Epithelial cell of esophagus (primary cell): ENCODE results near the gene CLDN22.

ENCODE experiments used
- DNase-seq: peaks from one replicate; pipeline ENCODE4 v3.0.0; 2010; ENCODE audit warnings: low read depth
- H3K4me3 ChIP-seq: 2 replicates; pipeline ENCODE4 v1.5.1; 2011; ENCODE audit warnings: mild to moderate bottlenecking, low read length, control low read depth
- TF ChIP-seq, protein P1 (sequence below): IDR thresholded peaks from 2 replicates; pipeline ENCODE4 v1.5.1; 2011; ENCODE audit warnings: low read depth, mild to moderate bottlenecking, low read length, control low read depth, inconsistent platforms; ENCODE audit not compliant: insufficient read depth; ENCODE audit errors: missing control alignments

CLDN22 gene

DNA sequence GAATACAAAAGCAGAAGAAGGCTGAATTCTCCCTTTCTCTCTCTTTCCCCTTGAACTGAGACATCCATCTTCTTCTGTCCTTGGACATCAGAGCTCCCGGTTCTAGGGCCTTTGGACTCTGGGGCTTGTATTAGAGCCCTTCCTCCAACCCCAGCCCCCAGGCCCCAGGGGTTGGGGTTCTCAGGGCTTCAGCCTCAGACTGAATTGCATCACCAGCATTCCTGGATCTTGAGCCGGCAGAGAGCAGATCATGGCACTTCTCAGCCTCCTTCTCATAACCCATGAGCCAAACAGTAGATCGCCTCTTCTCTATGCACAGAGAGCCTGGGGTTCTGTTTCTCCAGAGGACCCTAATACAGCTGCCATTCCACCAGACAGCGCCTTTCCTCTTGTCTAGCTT is 27.5 kb upstream of the CLDN22 start:
- DNase-seq, result no peak
- no peak overlapping the region for H3K4me3 ChIP-seq
- TF ChIP-seq, protein P1, sequence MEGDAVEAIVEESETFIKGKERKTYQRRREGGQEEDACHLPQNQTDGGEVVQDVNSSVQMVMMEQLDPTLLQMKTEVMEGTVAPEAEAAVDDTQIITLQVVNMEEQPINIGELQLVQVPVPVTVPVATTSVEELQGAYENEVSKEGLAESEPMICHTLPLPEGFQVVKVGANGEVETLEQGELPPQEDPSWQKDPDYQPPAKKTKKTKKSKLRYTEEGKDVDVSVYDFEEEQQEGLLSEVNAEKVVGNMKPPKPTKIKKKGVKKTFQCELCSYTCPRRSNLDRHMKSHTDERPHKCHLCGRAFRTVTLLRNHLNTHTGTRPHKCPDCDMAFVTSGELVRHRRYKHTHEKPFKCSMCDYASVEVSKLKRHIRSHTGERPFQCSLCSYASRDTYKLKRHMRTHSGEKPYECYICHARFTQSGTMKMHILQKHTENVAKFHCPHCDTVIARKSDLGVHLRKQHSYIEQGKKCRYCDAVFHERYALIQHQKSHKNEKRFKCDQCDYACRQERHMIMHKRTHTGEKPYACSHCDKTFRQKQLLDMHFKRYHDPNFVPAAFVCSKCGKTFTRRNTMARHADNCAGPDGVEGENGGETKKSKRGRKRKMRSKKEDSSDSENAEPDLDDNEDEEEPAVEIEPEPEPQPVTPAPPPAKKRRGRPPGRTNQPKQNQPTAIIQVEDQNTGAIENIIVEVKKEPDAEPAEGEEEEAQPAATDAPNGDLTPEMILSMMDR, result no peak

DNA sequence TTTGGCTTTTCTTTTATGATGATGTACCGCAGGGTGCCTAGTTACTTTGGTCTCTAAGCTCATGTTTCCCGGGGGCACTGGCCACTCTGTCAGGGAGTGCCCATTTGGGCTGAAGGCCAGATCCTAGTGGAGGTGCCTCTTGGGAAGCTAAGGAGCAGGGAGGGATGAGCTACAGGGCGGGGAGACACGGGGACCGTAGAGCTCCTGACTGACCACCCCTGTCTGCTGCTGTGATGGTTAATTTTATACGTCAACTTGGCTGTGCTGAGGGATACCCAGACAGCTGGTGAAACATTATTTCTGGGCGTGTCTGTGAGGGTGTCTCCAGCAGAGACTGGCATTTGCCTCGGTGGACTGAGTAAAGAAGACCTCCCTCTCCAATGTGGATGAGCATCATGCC is 27.1 kb upstream of the CLDN22 start:
- TF ChIP-seq, protein P1, result no peak
- DNase-seq, result no peak
- H3K4me3 ChIP-seq, result no peak overlapping the region

DNA sequence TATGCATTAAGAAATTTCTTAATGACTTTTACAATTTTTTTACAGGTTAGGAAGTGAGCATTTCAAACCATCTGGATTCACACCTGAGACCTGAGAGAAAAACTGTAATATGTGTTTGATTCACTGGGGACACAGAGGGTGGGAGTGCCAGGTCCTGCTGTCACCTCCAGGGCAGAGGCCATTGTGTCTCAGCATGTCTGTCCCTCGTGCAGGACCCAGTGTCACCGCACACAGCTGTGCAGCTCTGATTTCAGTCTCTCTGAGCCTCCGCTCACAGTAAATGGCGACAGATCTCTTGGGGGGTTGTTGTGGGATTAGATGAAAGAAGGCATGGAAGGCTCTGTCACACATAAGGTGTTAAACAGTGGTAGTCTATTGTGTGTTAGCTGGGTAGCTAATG is 25.2 kb upstream of the CLDN22 start:
- no peak for DNase-seq
- no peak overlapping the region for H3K4me3 ChIP-seq
- TF ChIP-seq, protein P1, result no peak

DNA sequence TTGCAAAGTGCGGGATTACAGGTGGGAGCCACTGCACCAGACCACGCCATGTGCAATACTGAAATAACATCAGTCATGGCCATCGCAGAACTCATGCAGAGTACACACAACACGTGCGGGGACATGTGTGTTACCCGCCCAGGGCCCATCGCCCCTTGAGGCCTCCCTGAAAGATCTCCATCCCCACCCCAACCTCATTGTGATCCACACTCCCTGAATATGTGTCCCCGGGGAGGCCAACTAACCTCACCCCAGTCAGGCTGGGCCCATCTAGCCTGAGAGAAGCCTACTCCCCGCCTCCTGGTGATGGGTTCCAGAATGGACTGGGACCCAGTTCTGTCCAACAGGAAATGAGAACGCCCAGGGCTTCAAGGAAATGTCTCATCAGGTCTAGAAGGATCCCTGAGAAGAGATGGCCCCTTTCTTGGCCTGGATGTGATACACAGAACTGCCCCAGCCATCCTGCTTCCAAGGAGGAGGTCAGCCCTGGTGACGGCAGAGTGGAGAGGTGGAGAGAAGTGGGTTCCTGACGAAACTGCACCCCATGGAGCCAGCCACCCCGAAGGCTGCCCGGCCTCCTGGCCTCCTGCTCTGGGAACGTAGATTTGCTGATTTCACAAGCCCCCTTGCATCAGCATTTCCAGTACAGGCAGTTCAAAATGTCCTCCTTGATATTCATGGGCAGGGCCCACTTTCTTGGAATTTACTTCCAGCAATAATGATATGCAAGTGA is 24.6 kb upstream of the CLDN22 start:
- TF ChIP-seq, protein P1, result no peak
- H3K4me3 ChIP-seq, result no peak overlapping the region
- no peak for DNase-seq

DNA sequence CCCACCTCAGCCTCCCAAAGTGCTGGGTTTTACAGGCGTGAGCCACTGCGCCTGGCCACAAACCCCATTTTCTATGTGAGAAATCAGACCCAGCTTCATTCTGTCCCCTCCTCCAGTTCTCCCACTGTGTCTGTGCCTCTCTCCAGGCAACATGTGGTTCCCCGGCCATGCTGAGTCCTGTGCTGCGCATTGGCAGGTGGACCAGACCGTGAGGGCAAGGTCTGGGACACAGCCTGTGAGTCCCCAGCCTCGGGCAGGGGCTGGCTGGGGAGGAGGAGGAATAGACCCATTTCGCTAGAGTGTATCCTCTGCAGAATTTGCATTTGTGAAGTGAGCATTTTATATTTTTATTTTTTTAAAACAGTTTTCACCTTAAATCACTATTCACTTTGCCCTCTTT is 23.7 kb upstream of the CLDN22 start:
- TF ChIP-seq, protein P1, result no peak
- DNase-seq, result no peak
- no peak overlapping the region for H3K4me3 ChIP-seq

DNA sequence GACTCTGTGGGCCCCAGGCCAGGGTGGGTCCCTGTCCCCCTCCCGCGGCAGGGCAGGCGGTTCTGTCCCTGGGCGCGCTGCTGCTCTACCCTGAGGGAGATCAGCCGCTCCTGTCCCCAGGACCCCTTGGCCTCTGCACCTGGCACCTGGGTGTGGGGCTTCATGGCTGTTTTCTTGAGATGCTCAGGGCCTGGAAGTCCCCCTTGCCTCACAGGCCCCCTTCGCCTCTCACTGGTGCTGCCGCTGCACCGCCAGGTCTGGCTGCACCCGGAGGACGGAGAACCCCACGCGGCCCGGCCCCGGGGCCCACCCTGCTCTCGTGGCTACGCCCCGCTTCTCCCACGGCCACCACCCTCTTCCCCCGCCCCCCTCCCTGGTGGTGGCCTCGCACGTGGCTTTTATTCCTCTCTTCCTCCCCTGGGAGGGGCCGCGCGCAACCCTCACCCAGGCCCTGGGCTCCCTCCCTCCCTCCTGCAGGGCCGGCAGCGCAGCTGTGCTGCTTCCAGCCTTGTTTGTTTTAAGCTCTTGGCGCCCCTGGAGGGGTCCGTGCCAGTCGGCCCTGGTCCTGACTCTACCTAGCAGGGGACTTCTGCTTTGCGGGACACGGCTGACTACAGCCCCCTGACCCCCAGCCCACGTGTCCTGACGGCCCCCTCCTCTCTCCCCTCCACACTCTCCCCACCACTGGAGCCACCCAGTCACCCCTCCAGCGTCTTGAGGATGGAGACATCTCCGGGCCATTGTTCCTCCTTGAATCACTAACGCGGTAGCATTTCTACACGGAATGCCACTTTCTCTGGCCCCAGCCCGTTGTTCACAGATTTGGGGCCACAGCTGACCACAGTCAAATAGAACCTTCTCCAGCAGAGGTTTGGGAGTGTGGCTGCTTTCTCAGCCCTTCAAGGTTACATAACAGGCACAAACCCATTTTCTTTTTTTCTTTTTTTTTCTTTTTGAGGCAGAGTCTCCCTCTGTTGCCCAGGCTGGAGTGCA is 22.8 kb upstream of the CLDN22 start:
- no peak overlapping the region for H3K4me3 ChIP-seq
- TF ChIP-seq, protein P1, result no peak

More for the DNA sequence above, 22.8 kb upstream of the CLDN22 start:
- no peak for DNase-seq
